HT-29 (cell line): Measurements from ENCODE around the gene MBOAT1. TPM values are rescaled to one million over a fixed set of nuclear protein-coding genes. Genes with fewer than 3 reads are reported as not detected.

Source experiments
- total RNA-seq: library from RNA; depleted of rRNA; stranded (reverse); fragments of >200 nt; shearing (Covaris generic); gene quantifications from 2 replicates; pipeline ENCODE4 v1.2.3, GENCODE V29; 2014; rRNA removed

The MBOAT1 gene
- total RNA-seq, 1 experiment from 2014 or later = 1.0 TPM

Other genes starting within 250 kb of the MBOAT1 start
- gene E2F3, start 189.4 kb upstream of the MBOAT1 start, total RNA-seq = 4.2 and 4.6 TPM in 2 replicates